Measurements from ENCODE around the gene TMEFF2. TPM values are rescaled to one million over a fixed set of nuclear protein-coding genes. Genes with fewer than 3 reads are reported as not detected.

Gene TMEFF2
- total RNA-seq, 1 donor from 2014 or later: not detected

DNA sequence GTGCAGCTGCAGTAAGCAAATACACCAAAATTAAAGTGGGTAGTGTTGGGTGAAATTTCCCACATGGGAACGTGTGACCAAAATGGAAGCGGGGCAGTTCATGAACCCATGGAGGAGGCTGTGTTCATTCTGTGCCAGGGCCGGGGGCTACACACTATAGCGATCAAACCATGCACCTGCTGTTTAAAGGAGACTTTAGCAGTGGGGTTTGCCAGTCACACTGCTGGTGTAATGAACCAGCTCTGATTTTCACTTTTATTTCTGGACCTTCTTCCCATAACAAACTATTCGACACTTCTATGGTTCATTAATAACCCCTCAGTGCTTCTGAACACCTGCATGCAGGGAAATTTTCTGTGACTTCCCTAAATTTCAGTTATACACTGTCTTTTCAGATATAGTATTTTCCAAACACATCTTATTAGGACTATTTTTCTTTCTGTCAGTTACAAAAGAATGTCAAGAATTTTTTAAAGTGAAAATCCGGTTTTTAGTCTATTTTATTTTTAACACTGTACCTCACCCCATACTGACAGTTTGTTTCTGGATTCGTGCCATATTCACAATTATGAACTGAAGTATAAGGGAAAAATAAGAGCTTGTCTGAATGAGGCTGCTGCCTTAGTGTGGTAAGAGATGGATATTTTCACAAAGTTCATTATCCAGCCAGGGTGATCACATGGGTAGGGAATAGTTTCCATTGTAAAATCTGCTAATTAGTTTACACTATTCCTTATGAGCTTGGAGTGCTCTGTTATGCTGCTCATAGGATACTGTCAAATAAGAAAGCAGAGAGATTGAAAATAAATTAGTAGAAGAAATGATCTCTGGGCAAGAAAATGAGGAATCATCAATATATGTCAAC is 236.5 kb downstream of the TMEFF2 start:
- peak; percentile 29 for DNase-seq

DNA sequence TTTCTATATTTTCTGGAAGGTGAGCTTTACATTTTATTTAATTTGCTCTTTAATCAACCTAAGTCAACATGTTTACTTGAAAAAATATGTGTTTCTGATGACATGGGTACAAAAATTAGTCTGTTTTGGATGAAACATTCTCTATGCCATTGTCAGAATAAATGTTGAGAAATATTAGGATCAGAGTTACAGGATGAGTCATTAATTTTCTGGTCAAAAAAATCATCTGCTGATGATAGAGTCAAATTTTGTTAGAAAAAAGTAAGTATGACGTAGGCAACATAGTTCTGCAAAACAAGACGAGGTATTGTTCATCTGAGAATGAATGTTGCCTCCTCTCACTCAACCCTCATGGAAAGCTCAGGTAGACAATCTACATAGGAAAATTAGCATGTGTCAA is 240.3 kb downstream of the TMEFF2 start:
- DNase-seq: no peak

DNA sequence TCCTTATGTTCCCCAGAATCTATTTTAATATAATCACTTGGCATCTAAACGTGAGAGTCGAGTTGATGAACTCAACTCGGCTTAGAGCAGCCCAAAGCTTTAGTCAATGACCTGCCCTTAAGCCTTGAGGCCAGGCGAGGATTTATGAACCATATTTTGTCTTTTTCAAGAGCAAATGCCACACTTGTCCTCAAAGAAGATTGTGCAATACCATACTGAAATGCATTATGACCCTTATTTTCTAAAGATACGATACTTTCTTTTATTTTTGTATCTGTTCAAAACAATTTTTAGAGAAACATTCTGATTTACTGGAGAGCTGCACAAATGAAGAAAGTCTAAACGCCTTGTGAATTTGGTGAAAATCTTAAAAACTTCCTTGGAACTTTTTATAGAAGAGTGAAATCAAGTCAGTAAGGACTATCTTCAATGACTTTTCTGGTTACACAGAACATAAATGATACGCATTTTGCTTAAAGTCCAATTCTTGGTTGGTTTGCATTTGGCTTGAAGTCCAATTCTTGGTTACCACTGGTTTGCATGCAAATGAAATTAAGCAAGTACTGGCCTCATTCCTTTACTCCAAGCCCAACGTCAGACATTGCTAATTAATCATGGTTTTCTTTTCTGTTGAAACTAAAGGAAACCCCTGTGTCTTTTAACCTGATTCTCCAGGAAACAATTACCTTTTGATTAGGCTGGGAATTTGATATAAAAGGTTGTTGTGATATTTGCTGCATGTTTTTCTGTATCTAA is 242.0 kb downstream of the TMEFF2 start:
- no peak for DNase-seq

DNA sequence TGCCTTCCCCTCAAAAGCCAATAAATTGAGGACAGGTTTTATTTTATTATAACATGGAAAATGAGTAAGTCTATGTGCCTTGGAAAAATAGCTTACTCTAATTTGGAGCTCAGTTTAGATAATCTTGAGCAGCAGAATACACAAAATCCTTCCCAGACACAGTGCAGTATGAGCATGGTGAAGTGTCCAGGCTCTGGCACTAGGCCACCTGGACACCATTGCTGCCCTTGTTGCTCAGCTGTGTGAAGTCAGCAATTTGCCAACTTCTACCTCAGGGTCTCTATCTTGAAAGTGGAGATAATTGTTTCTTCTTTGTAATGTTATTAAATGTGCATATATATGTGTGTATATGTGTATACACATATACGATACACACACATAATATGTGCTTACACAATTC is 242.9 kb downstream of the TMEFF2 start:
- no peak for DNase-seq

DNA sequence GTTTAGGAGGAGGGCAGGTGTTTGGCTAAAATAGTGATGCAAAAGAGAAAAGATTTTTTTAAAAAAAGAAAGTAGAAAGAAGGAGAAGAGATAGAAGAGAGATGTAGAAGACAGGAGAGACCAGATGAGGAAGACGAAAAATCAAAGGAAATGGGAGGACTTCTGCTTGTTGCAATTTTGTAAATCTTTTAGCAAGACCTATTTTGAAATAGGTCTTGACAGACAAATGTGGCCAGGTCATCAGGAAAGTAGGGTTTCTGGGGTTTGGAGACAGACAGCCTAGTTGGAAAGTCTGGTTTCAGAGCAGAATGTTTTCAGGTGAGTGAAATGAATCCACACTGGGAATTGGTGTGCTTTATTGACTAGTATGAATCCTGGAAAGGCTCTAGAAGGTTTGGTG is 243.4 kb downstream of the TMEFF2 start:
- DNase-seq: no peak

DNA sequence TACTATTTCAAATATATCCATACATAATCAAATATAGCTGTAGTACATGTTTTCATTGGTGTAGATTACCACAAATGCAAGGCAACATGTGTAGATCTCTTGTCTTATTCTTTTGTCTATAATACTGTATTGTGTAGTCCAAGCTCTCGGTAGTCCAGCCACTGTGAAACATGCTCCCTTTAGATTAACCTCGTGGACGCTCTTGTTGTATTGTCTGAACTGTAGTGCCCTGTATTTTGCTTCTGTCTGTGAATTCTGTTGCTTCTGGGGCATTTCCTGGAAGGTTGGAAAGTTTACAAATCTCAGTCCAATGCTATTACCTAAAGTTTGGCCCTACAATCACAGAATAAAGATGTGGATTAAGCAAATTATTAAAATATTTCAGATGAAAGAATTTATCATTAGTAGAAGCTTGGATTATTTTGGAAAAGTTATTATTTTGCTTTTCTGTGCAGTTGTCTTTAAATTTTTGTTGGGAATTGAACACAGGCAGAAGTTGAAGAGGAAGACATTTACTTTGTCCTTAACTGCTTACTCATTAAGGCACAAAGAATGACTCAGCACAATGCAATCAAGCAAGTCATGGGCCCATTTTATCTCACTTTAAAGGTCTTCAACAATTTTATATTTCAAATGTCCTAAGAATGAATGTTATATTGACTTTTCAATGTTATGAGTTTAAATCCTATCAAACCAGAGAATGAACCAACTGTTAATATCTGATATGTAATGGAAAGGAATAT is 244.4 kb downstream of the TMEFF2 start:
- peak; percentile 67 for DNase-seq

DNA sequence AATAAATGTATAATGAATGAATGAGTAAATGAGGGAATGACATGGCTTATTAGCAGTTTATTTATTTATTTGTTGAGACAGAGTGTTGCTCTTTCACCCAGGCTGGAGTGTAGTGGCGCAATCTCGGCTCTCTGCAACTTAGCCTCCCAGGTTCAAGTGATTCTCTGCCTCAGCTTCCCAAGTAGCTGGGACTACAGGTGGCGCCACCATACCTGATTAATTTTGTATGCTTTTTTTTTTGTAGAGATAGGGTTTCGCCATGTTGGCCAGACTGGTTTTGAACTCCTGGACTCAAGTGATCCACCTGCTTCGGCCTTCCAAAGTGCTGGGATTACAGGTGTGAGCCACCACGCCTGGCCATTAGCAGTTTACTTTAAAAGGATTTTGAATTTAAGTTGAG is 247.5 kb downstream of the TMEFF2 start:
- DNase-seq: no peak

DNA sequence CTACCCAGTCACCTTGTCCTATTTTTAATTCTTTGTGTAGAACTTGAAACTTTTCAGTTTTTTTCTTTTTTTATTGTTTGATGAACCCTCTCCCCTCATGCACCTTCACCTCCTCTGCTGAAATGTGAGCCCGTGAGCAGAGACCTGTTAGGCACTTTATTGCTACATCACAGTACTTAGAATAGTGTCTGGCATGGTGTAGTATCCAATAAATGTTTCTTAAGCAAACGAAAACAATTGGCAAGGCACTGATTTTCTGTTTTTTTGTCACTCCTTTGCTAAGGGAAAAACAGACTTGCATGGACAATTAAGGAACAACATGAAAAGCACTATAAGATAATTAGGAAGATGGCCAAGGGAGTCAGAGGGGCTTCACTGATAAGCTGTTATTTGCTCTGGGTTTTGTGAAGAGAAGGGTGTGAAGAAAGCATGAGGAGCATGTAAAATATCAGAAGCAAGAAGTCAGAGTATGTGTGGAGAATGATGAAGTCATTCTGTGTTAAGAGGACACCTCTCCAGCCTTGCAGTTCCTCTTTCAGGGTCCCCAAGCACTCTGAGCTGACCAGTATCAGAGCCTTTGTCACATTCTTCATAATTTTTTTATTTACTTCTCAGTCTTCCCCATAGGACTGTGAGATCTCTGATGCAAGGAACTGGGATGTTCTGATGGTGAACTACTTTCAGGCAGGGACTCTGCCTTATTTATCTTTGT is 248.1 kb downstream of the TMEFF2 start:
- DNase-seq: no peak

DNA sequence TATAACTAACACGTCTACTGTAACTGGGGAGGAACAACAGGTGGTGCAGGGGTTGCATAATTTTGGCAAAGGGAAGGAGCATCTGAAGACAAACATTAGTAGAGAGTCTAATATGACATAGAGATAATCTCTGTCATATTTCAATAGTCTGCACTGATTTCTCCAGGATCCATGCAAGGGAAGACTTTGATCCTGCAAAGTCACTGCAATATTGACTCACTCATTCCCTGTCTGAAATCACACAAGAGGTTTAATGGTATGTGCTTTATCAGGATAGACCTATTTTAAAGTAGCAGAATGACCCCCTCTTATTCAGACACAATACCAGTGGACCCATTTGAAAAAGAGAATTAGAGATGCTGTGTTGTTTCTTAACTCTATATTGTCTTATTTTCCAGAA is 249.1 kb downstream of the TMEFF2 start:
- DNase-seq: no peak

DNA sequence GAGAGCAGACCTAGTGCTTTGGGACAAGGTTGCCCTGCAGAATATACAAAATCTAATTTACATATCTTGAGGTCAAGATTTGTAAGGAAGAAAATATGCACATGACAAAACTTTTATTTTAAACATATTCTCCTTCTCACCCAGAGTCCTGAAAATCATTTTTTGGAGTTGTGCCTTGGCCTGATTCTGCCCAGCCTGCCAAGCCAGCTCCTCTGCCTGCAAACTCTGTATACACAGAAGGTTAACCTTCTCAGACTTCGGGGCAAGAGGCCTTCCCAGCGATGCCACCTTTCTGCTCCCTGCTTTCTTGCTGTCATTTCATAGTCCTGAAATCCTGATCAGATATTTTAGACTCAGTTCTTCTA is 252.0 kb downstream of the TMEFF2 start:
- DNase-seq: no peak

DNA sequence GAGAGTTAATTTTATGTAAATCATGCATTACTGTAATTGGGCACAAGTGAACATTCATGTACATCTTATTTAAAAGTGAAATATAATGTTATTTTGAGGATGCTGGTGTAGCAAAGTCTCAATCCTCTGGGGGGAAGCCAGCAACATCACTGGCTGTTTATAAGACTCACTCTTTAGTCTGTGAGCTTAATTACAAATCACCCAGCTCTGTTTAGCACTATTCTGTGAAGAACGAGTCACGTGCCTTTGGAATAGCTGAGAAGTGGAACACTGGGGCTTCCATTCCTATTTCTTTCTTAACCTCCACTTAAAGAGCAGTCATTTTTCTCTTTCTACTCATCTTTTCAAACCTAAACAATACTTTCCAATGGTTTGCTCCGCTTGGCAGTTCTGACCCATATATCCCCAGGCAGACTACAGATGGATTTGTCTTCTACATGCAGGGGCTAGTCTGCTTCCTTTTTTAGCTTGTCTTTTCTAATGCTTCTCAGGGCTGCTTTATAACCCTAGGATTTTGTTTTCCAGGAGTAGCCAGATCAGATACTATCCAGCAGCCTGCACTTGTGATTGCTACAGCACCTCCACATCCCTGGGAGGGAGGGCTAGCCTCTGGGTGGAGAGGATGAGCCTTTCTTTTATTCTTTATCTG is 252.5 kb downstream of the TMEFF2 start:
- DNase-seq: no peak

DNA sequence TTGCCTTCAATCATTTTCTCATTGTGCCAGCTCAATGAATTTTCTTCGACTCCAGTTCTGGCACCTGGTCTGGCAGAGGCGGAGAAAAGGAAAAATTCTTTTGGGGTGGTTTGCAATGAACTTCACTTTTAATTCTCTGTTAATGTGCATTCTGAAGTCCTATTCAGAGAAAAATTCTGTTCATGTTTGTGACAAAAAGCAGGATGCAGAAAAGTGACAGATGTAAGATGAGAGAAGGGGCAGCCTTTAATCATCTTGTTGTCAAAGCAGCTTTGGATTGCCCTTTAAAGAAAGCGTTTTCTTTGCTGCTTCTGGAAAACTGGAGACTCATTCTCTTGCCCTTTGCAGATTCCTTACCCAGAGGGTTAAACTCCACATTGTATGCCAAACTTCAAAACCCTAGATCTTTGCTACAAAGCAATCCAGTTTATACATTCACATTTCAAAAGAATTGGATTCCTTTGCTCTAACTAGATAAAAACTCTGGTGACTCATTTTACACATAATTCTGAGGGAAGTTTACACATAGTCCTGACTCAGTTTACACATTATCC is 253.3 kb downstream of the TMEFF2 start:
- DNase-seq: no peak

DNA sequence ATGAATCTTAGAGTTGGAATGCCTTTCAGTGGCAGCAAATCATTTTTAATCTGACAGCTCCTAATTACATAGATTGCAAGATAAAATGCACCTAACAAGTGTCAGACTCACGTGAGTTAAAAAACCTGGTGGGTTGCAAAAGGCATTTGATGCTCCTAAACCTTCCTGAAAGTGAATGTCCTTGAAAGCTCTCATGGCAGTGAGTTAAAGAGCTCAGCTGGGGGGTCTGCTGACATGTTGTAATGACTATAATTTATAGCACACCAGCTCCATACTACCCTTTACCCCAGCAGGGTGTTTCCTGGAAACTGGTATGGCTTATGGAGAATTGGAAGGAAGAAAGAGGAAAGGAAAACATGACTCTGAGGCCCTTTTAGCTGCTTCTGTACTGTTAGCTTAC is 256.0 kb downstream of the TMEFF2 start:
- DNase-seq: no peak

DNA sequence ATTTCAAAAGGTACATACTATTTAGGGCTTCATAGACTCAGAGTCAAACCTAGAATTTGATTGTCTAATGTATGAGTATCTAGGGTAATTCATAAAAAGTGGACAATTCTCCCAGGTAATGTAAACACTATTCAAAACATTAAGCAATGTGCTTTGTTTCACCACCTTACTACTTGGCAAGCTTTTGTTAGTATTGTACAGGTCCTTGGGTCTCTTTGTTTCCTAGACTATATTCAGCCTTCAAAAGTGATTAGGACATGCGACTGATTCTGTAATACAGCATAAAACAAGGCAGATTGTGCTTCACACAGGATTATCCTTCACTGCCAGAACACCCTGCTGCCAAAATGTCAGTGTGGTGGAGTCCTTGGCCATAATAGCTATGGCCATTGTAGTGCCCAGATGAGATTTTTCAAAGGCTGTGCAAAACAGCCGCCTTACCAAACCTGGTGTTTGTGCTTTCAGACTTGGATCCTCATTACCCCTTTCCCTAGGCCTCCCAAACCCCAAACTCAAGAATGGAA is 257.8 kb downstream of the TMEFF2 start:
- DNase-seq: no peak

DNA sequence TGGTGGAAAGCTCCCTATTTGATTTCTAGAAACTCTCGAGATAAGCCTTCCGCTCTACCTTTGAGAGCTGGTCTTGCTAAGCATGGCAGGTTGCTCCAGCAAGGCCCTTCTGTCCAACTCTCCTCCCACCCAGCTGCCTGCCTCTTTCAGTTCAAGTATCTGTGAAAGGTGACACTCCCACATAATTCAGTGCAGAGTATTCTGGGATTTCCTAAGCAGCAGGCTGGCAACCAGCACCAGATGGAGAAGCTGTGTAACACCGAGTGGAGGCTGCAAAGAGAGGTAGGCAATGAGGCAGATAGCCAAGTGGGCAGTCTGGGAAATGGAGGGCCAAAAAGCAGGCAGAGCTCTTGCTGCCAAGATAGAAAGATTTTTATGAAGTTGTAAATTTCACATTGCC is 259.5 kb downstream of the TMEFF2 start:
- no peak for DNase-seq

DNA sequence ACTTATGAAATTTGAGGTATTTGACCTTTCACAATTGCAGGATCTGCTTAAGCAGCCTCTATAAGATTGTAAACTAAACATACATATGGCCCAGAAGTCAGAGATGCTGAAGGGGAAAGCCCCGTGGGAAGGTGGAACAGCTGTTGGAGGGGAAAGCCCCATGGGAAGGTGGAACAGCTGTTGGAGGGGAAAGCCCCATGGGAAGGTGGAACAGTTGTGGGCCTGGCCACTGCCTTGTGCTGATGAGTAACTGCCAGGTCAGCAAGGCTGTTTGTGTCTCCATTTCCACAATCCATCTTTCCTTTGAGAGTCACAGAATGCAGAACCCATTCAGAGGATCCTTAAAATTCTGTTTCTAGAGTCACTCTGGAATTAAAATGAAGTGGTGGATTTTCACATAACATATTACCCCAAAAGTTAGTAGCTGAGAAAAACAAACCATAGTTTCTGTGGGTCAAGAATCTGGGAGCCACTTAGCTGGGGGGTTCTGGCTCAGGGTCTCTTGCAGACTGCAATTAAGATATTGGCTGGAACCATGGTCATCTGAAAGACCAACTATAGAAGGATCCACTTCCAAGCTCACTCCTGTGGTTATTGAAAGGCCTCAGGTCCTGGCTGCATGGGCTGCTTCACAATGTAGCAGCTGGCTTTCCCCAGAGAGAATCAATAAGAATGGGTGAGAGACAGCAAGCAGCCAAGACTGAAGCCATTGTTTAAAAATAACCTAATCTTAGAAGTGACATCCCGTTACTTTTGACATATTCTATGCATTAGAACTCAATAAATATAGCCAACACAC is 261.2 kb downstream of the TMEFF2 start:
- peak; percentile 29 for DNase-seq

DNA sequence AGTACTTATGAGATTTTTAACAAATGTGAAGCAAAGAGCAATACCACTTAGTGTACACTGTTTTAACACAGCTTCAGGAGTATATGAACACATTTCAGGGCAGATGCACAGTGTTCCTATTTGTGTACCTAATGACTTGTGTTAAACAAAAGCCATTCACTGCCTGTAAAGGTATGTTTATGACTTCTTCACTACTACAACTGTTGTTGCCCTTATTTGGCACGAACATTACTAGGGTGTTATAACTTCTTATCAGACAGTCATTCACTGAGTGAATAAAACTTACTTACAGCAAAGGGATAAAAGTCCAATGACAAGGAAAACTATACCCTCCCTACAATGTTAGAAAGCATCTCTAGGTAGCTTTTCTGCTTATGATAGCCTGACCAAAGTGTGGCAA is 262.4 kb downstream of the TMEFF2 start:
- no peak for DNase-seq

DNA sequence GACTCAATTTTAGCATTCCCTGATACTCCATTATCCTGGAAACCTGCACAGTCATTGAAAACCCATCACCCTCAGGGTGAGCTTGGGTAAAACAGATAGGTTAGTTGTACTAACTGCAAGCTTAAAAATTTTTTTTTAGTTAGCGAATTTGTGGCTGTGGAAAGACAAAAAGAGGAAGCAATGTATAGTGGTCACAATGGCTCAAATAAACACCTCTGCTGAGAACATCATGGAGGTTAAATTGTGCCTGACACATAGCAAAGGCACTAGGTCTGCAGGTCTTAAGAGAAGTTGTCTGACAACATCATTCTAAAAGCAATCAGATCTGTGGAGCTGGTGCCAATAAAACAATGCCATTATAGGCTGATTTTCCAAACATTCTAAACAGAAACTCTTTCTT is 263.4 kb downstream of the TMEFF2 start:
- no peak for DNase-seq

DNA sequence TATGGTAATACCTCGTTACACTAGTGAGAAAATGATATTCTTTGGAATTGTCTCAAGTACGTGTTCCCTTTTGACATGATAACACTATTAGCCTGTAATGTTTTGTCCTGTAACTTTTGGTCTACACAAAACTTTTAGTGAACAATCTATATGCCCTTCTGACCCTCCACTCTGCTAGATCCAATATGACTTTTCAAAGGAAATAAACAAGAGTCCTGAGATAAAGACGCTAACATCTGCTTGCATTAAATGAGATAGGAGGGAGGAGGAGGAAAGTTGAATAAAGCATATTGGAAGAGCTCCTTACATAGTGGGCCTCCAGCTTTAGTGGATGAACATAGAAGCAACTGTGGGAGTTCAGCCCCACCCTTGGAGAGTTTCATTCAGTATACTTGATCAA is 264.5 kb downstream of the TMEFF2 start:
- no peak for DNase-seq

DNA sequence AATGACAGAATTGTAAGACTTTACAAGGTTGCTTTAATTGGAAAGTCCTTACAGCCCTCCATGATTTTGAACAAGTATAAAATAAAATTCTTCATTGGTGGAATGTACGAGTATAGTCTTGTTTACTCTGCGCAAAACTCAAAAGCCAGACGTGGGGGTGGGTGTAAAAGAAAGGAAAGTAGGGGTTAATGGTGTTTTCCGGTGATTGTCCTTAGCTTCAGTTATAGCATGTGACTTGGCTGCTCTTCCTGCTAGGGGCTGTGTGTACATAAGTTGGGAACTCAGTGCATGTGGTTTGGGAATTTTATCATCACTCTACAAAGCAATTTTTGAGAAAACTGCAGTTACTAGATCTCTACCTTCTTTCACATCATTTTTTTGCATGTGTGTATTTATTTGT is 265.4 kb downstream of the TMEFF2 start:
- DNase-seq: peak; percentile 96

DNA sequence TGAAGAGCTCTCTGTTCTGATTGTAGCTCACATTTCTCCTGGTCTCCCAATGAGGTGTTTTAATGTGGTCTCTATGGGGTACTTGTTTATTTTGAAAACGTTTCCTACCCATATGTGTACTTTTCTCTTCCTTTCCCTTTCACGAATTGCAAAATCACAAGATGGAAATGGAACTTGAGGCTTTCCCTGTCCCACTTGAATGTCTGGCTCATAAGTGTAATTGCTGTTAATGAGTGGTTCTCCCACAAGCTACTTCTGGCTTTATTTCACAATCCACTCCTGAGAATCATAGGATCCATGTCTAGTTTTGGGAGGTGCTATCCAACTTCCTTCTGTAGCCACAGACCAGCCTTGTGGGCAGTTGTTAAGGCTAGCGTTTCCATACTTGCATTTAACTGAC is 266.7 kb downstream of the TMEFF2 start:
- peak; percentile 75 for DNase-seq
